HEK293T (cell line): ENCODE measurements around the gene C22orf42.
A peak's percentile ranks its signal among the peaks of the same experiment; 100 is the strongest.

Source experiments
- CTCF ChIA-PET: fragments of 350-600 bp; formaldehyde crosslinking; extraction: SDS; loops from one replicate; lab custom pipeline; 2021; ENCODE audit warnings: antibody characterized with exemption, inconsistent platforms; lab: Yijun Ruan, JAX
- POLR2A ChIA-PET: fragments of 350-600 bp; formaldehyde crosslinking; extraction: SDS; loops from one replicate; lab custom pipeline; 2020; ENCODE audit warnings: antibody characterized with exemption, inconsistent platforms; lab: Yijun Ruan, JAX
- DNase-seq: peaks from one replicate; pipeline ENCODE4 v3.0.0; 2012; ENCODE audit warnings: mixed read lengths; ENCODE audit errors: extremely low spot score
- ARNT ChIP-seq: fragments of 450-650 bp; IDR thresholded peaks from 2 replicates; pipeline ENCODE4 v1.6.1; 2017; ENCODE audit warnings: mild to moderate bottlenecking
- BHLHE40 ChIP-seq: fragments of 450-650 bp; IDR thresholded peaks from 2 replicates; pipeline ENCODE4 v1.6.1; 2016; ENCODE audit warnings: mild to moderate bottlenecking, moderate library complexity, borderline replicate concordance
- CTBP1 ChIP-seq: fragments of 450-650 bp; IDR thresholded peaks from 2 replicates; pipeline ENCODE4 v1.6.1; 2016; ENCODE audit warnings: borderline replicate concordance
- ELF4 ChIP-seq: fragments of 450-650 bp; IDR thresholded peaks from 2 replicates; pipeline ENCODE4 v1.6.1; 2017; ENCODE audit warnings: antibody characterized with exemption
- FOXA1 ChIP-seq: fragments of 450-650 bp; IDR thresholded peaks from 2 replicates; pipeline ENCODE4 v1.6.1; 2016; ENCODE audit warnings: mild to moderate bottlenecking
- FOXK2 ChIP-seq: fragments of 450-650 bp; IDR thresholded peaks from 2 replicates; pipeline ENCODE4 v1.6.1; 2016; ENCODE audit warnings: mild to moderate bottlenecking
- FOXM1 ChIP-seq: fragments of 450-650 bp; IDR thresholded peaks from 2 replicates; pipeline ENCODE4 v1.6.1; 2017; ENCODE audit warnings: mild to moderate bottlenecking, borderline replicate concordance
- HDGF ChIP-seq: fragments of 450-650 bp; IDR thresholded peaks from 2 replicates; pipeline ENCODE4 v1.6.1; 2017; ENCODE audit warnings: antibody characterized with exemption, borderline replicate concordance
- L3MBTL2 ChIP-seq: fragments of 450-650 bp; conservative IDR thresholded peaks from 2 replicates; pipeline ENCODE4 v1.6.1; 2016; ENCODE audit warnings: mild to moderate bottlenecking
- LEF1 ChIP-seq: fragments of 450-650 bp; IDR thresholded peaks from 2 replicates; pipeline ENCODE4 v1.6.1; 2017; ENCODE audit warnings: mild to moderate bottlenecking, borderline replicate concordance
- NFRKB ChIP-seq: fragments of 450-650 bp; IDR thresholded peaks from 2 replicates; pipeline ENCODE4 v1.6.1; 2016; ENCODE audit warnings: mild to moderate bottlenecking, moderate library complexity
- SP1 ChIP-seq: fragments of 450-650 bp; IDR thresholded peaks from 2 replicates; pipeline ENCODE4 v1.6.1; 2017
- SUZ12 ChIP-seq: fragments of 450-650 bp; IDR thresholded peaks from 2 replicates; pipeline ENCODE4 v1.6.1; 2016; ENCODE audit warnings: mild to moderate bottlenecking
- TARDBP ChIP-seq: fragments of 450-650 bp; IDR thresholded peaks from 2 replicates; pipeline ENCODE4 v1.6.1; 2016
- ZNF384 ChIP-seq: fragments of 450-650 bp; IDR thresholded peaks from 2 replicates; pipeline ENCODE4 v1.6.1; 2016
- TF ChIP-seq, protein P1 (sequence below): fragments of 450-650 bp; IDR thresholded peaks from 2 replicates; pipeline ENCODE4 v1.6.1; 2016

C22orf42 gene

DNA sequence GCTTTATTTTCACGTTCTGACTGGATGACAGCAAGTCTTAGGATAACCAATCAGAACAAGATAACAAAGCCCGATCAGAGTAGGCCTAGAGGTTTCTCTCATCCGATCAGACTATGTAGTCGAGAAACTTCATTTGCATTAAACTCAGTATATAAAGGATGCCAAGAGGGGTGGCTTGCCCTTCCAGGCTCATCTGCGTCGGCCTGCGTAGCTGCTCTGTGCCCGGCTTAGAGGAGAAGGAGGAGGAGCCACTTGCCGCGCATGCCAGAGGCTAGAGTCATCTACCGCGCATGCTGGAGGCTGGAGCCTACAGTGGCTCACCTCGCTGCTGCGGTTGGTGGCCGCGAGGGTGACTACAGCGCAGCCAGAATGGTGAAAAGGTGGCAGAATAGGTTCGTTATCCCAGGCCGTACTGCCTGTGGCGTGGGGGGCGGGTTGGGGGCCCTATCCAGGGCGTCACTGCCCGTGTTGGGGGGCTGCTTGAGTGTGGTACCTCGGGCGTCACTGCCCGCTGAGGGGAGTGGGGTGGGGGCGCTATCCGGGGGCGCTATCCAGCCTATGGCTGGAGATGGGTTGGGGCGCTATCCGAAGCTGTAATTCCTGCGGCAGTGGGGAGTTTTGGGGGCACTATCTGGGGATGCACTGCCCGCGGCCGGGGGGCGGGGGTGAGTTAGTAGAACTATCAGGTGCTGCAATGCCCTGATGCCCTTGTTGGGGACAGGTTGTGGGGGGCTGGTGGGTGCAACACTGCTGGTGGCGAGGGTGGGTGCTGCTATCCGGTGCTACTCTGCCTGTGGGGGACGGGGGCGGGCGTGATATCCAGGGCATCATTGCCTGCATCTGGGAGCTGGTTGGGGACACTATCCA lies 46.0 kb upstream of the C22orf42 start, which contains the start of gene RFPL2:
RFPL2 (minus strand) TSS at position 218 of the 867 bp plus-strand sequence. CDS start 2,622 bp downstream, outside the sequence.
- ChIA-PET POLR2A (interaction anchor here (1.0 to 2.5 kb wide), 7 partner anchors 9 to 269 kb away, joined by 3 to 6 read pairs (median 4); partner anchors contain the start of genes C22orf42 and FBXO7), CTCF (interaction anchor here (1.0 to 1.2 kb wide), 3 partner anchors 60 to 101 kb away, joined by 3 to 5 read pairs (median 3); no protein-coding TSS in a partner anchor)
- DNase-seq: peak; percentile 85
- TF ChIP-seq L3MBTL2 (peak; percentile 70), FOXK2 (no peak)

DNA sequence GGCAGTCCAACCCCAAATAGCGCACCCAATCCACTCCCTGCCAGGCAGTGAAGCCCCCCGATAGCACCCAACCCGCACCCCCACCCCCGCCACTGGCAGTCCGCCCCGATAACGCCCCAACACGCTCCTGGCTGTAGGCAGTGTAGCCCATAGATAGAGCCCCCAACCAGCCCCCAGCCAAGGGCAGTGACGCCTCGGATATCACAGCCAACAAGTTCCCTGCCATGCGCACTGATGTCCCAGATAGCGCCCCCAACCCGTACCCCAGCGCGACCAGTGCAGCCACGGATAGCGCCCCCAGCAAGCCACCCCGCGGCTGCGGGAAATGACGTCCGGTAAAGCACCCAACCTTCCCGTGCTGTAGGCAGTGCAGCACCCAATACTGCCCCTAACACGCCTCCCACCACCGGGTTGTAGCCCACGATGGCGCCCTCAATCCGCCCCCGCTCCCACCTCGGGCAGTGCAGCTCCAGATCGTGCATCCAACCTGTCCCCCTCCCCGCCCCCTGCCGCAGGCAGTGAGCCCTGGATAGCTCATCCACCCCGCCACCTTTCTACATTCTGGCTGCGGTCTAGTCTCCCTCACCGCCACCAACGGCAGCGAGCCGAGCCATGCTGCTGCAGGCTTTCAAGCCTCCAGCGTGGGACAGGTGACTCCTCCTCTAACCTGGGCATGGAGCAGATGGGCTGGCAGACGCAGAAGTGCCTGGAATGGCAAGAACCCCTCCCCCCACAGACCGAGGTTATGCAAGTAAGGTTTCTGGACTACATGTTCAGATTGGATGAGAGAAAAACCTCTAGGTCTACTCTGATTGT lies 45.1 kb upstream of the C22orf42 start:
- POLR2A ChIA-PET: interaction anchor here (1.0 to 2.5 kb wide), 6 partner anchors 9 to 270 kb away, joined by 3 to 6 read pairs (median 4); partner anchors contain the start of genes C22orf42 and FBXO7
- peak; percentile 55 for DNase-seq
- CTCF ChIA-PET: interaction anchor here (1.2 kb wide), 1 partner anchor 63 kb away, joined by 3 read pairs; no protein-coding TSS in a partner anchor
- TF ChIP-seq L3MBTL2 (no peak; the same call in none of the 2 replicates), ZNF384 (no peak), HDGF (no peak)

DNA sequence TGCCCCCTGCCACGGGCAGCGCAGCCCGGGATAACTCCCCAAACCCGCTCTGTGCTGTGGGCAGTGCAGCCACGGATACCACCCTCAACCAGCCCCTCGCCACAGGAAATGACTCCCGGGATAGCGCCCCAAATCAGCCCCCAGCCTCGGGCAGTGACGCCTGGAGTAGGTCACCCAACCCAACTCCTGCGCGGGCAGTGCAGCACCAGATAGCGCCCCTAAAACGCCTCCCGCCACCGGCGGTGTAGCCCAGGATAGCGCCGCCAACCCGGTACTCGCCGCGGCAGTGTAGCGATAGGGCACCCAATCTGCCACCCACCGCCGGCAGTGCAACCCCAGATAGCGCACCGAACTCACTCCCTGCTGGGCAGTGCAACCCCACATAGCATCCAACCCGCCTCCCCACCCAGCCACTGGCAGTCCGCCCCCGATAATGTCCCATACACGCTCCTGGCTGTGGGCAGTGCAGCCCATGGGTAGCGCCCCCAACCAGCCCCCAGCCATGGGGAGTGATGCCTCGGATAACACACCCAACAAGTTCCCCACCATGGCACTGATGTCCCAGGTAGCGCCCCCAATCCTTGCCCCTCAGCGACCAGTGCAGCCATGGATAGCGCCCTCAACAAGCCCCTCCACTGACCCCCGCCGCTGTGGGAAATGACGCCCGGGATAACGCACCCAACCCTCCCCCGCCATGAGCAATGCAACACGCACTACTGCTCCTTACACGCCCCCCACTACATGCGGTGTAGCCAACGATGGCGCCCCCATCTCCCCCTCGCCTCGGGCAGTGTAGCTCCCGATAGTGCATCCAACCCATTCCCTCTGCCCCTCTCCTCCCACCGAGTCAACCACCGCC lies 44.3 kb upstream of the C22orf42 start:
- ChIA-PET CTCF (no interaction called here), POLR2A (interaction anchor here (1.5 to 2.5 kb wide), 2 partner anchors 146 to 271 kb away, joined by 3 to 6 read pairs; partner anchors contain the start of gene FBXO7)
- no peak for DNase-seq
- TF ChIP-seq HDGF: no peak
- no peak for TF ChIP-seq FOXM1
- TF ChIP-seq, protein P1, sequence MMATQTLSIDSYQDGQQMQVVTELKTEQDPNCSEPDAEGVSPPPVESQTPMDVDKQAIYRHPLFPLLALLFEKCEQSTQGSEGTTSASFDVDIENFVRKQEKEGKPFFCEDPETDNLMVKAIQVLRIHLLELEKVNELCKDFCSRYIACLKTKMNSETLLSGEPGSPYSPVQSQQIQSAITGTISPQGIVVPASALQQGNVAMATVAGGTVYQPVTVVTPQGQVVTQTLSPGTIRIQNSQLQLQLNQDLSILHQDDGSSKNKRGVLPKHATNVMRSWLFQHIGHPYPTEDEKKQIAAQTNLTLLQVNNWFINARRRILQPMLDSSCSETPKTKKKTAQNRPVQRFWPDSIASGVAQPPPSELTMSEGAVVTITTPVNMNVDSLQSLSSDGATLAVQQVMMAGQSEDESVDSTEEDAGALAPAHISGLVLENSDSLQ: no peak
- TF ChIP-seq ARNT: no peak
- no peak for TF ChIP-seq FOXA1
- no peak for TF ChIP-seq BHLHE40
- TF ChIP-seq FOXK2: no peak
- TF ChIP-seq LEF1: no peak
- no peak for TF ChIP-seq L3MBTL2
- TF ChIP-seq ZNF384: no peak
- no peak for TF ChIP-seq SUZ12
- TF ChIP-seq NFRKB: no peak
- no peak for TF ChIP-seq TARDBP
- no peak for TF ChIP-seq ELF4
- TF ChIP-seq SP1: no peak

DNA sequence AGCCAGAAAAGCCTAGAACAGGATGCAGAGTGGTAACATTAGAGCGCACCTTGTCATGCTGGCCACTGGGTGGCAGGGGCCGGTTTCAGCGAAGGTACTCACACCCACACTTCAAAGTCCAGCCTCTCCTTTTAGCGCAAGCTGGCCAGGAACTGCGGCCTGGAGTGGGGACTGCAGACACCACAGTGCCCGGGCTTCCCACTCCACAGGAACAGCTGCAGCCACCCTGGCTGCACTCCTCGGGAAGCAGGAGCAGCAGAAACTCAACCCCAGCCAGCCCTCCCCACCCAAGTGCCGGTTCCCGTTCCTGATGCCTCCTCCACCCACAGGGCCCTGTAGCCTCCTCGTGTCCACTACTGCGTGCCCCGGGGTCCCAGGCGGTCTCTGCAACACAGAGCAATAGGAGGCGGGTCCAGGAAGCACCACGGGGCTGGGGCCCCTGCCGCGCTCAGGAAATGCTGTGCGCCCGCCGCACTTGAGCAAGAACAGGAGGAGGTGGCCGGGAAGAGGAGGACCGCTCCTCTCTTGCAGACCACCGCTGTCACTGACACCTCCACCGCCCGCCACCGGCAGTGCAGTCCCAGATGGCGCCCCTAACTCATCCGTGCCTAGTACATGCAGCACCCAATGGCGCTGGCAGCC lies 43.6 kb upstream of the C22orf42 start:
- TF ChIP-seq ARNT: no peak
- ChIA-PET CTCF (interaction anchor here (0.9 kb wide), 2 partner anchors 31 to 64 kb away, joined by 3 to 4 read pairs; no protein-coding TSS in a partner anchor), POLR2A (no interaction called here)
- DNase-seq: peak; percentile 64

DNA sequence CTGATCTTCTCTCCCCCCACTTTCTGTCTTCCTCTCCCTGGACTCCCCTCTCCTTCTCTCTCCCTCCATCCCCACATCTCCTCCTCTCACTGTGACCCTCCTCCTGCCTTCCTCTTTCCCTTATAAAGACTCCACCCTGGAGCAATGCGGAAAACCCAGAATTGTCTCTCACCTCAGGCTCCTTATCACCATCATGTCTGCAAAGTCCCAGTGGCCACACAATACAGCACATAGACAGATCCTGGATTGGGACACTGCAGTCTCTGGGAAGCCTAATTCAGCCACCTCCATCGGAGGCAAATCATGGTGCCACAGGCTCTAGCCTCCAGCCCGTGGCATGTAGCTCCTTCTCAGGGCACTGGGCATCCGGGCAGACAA lies 43.0 kb upstream of the C22orf42 start:
- ChIA-PET POLR2A (no interaction called here), CTCF (interaction anchor here (0.9 kb wide), 2 partner anchors 32 to 64 kb away, joined by 3 to 4 read pairs; no protein-coding TSS in a partner anchor)
- no peak for DNase-seq
- TF ChIP-seq LEF1 (no peak), CTBP1 (no peak)
- TF ChIP-seq, protein P1: no peak

DNA sequence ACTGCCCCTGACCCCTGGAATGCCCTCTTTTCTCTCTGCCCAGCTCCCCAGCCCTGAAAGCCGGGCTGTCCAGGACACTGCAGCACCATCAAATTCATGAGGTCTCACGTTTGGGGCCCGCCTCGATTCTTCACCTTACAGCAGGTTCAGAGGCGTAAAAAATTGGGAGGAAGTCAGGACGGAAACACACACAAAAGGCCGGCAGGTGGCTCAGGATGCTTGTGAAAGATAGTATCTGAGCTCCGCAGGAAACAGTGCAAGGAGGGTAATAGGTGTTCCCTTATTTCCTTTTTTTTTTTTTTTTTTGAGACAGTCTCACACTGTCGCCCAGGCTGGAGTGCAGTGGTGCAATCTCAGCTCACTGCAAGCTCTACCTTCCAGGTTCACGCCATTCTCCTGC lies 41.6 kb upstream of the C22orf42 start:
- no peak for DNase-seq
- TF ChIP-seq LEF1: no peak
- TF ChIP-seq ARNT: no peak
- no peak for TF ChIP-seq ELF4
- TF ChIP-seq CTBP1: no peak
- TF ChIP-seq L3MBTL2: no peak
- no peak for TF ChIP-seq FOXA1
- no peak for TF ChIP-seq FOXK2
- no peak for TF ChIP-seq TARDBP
- TF ChIP-seq HDGF: no peak
- TF ChIP-seq, protein P1: no peak
- TF ChIP-seq SUZ12: no peak
- no peak for TF ChIP-seq NFRKB
- no peak for TF ChIP-seq BHLHE40
- no peak for TF ChIP-seq FOXM1
- CTCF ChIA-PET: interaction anchor here (0.7 to 1.4 kb wide), 2 partner anchors 12 to 65 kb away, joined by 3 read pairs; no protein-coding TSS in a partner anchor
- POLR2A ChIA-PET: interaction anchor here (0.6 to 1.1 kb wide), 2 partner anchors 12 to 20 kb away, joined by 3 read pairs; no protein-coding TSS in a partner anchor
